T-helper 17 cell (primary cell): Measurements from ENCODE around the gene RILPL1. TPM values are rescaled to one million over a fixed set of nuclear protein-coding genes. Genes with fewer than 3 reads are reported as not detected.
"Not testable (repeated sequence)": the region's sequence is repeated elsewhere in the genome, so short reads cannot be mapped to it uniquely, and the experiment has no call there.

Experiments used
- ATAC-seq: fragments of 150-1000 bp; cut with Tn5 transposase; 2 replicates; pipeline ENCODE4 v1.10.0; 2021; ENCODE audit warnings: mild to moderate bottlenecking, moderate library complexity
- DNase-seq, 3 donors: peaks; one replicate each; pipeline versions ENCODE4 v3.0.0 to v3.0.0-alpha.2; 2020 to 2021
- H3K9me3 ChIP-seq: one replicate; pipeline ENCODE4 v1.7.0; 2013; ENCODE audit warnings: low read length, mild to moderate bottlenecking; ENCODE audit not compliant: control insufficient read depth, poor library complexity, severe bottlenecking
- H3K27ac Mint-ChIP-seq: one replicate; pipeline ENCODE4 v1.8.0; 2022; ENCODE audit warnings: mild to moderate bottlenecking, moderate library complexity, mixed read lengths
- H3K27me3 Mint-ChIP-seq: one replicate; pipeline ENCODE4 v1.8.0; 2022; ENCODE audit warnings: mixed read lengths
- H3K36me3 Mint-ChIP-seq: one replicate; pipeline ENCODE4 v1.8.0; 2022; ENCODE audit warnings: low read depth, mixed read lengths
- H3K4me1 Mint-ChIP-seq: one replicate; pipeline ENCODE4 v1.8.0; 2022; ENCODE audit warnings: mild to moderate bottlenecking, mixed read lengths
- H3K4me3 Mint-ChIP-seq: one replicate; pipeline ENCODE4 v1.8.0; 2022; ENCODE audit warnings: mild to moderate bottlenecking, moderate library complexity, mixed read lengths
- total RNA-seq, 4 donors: library from RNA in 2 of 4; stranded (reverse) in 2 of 4; gene quantifications; one replicate each; pipeline ENCODE4 v1.2.3 and lab custom pipeline; 2022 to 2026

The RILPL1 gene
- total RNA-seq, 2 donors from 2014 or later: 3.4 TPM

DNA sequence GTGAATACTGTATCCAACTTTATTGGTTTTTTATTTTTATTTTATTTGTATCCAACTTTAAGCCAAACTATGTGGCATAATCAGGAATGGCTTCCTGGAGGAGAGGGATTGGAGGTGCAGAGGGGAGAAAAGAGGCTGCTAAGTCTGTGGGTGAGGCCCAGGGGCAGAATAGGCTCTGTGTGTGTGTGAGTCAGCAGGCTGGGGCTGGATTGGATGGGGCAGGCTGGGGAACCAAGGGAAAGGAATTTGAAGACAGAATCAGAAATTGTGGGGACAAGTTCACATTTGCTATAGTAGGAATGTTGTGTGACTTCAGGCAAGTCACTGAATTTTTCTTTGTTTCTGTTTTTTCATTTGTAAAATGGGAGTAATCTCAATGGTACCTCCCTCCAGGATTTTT, 12.8 kb upstream of the RILPL1 start:
- H3K36me3 Mint-ChIP-seq: no peaks in the 10 kb centered on the region
- no peak for ATAC-seq
- no peak for DNase-seq
- no peaks in the 10 kb centered on the region for H3K4me1 Mint-ChIP-seq
- H3K9me3 ChIP-seq: no peaks in the 10 kb centered on the region
- H3K4me3 Mint-ChIP-seq: no peak overlapping the region
- no peak overlapping the region for H3K27ac Mint-ChIP-seq
- peaks cover 11% of the 10 kb centered on the region for H3K27me3 Mint-ChIP-seq

DNA sequence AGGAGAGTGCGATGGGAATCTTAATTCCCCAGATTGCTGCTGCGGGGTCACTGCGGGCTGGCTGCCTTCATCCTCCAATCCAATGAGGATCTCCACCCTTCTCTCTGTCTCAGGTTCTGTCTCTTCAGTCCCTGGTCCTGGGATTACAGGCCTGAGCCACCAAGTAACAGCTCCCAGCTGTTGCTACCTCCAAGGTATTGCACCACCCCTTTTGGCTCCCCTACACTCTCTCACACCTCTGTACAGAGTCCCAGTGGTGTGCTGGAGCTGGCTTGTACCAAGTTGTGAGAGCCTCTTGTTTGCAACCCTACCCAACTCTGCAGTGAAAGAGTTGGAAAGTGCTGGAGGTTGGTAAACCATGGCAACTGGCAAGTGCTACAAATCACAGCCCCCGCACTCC, 10.0 kb upstream of the RILPL1 start:
- no peak for DNase-seq
- no peaks in the 10 kb centered on the region for H3K9me3 ChIP-seq
- H3K4me1 Mint-ChIP-seq: no peaks in the 10 kb centered on the region
- no peak overlapping the region for H3K27ac Mint-ChIP-seq
- H3K27me3 Mint-ChIP-seq: peaks cover 5% of the 10 kb centered on the region
- ATAC-seq: no peak
- H3K36me3 Mint-ChIP-seq: no peaks in the 10 kb centered on the region
- no peak overlapping the region for H3K4me3 Mint-ChIP-seq

DNA sequence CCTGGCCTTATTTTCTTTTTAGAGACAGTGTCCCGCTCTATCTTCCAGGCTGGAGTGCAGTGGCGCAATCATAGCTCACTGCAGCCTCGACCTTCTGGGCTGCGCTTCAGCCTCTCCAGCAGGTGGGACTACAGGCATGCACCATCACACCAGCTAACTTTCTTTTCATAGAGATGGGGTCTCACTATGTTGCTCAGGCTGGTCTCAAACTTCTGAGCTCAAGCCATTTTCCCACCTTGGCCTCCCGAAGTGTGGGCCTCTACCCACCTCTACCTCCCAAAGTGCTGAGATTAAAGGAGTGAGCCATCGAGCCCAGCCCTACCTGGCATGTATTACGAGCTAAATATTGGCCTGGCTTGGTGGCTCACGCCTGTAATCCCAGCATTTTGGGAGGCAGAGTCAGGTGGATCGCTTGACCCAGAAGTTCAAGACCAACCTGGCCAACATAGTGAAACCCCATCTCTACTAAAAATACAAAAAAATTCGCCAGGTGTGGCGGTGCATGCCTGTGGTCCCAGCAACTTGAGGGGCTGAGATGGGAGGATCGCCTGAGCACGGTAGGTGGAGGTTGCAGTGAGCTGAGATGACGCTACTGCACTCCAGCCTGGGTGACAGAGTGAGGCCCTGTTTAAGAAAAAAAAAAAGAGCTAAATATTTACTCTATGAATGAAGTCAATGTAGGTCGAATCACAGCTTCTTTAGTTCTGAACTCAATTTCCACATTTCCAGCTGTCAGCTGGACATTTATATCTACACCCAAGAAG, 7.6 kb upstream of the RILPL1 start:
- ATAC-seq (no peak), DNase-seq (no peak)
- no peaks in the 10 kb centered on the region for H3K36me3 Mint-ChIP-seq
- no peak overlapping the region for H3K4me3 Mint-ChIP-seq
- H3K27ac Mint-ChIP-seq: no peak overlapping the region
- peaks cover 2% of the 10 kb centered on the region for H3K4me1 Mint-ChIP-seq
- H3K27me3 Mint-ChIP-seq: peaks cover 5% of the 10 kb centered on the region
- H3K9me3 ChIP-seq: no peaks in the 10 kb centered on the region

DNA sequence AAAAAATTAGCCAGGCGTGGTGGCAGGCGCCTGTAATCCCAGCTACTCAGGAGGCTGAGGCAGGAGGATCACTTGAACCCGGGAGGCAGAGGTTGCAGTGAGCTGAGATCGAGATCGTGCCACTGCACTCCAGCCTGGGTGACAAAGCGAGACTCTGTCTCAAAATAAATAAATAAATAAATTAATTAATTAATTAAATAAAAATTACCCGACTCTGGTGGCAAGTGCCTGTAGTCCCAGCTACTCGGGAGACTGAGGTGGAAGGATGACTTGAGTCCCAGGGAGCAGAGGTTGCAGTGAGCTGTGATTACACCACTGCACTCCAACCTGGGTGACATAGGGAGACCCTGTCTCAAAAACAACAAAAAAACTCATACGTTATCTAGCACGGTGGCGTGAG, 2.4 kb upstream of the RILPL1 start:
- not testable (repeated sequence) for ATAC-seq, H3K4me3 Mint-ChIP-seq, H3K36me3 Mint-ChIP-seq, DNase-seq, H3K27ac Mint-ChIP-seq, H3K27me3 Mint-ChIP-seq, H3K9me3 ChIP-seq
- H3K4me1 Mint-ChIP-seq: peaks cover 12% of the 10 kb centered on the region

DNA sequence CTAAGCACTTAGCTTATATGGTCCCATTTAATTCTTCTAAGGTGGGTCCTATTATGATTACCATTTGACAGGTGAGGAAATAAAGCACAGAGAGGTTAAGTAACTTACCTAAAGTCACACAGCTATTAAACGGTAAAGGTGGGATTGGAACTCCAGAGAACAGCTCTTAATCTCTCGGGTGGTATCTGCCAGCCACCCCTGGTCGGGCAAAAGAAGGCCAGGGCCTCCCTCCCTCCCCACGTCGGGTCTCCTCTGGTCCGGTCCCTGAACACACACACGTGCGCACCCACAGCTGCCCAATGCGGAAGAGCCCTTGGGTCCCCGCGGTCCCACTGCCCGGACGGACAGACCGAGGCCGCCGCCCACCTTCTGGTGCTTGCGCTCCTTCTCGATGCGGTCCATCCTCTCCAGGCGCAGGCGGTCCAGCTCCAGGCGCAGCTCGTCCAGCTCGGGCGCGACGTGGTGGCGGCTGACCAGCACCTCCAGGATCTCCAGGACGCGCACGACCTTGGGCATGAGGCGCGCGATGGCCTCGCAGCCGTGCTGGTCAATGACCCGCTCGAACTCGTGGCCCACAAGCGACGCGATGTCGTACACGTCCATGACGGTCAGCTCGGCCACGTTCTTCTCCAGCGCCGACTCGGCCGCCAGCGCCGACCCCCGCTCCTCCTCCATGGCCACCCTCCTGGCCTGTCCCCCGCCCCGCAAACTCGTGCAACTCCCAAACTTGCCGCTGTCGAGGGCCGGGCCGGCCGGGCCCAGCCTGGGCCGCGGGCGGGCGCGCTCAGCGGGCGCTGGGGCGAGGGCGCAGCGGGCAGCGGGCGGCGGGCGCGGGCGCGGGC, 490 bp downstream of the RILPL1 start:
- Mint-ChIP-seq H3K4me3 (peak overlapping the region; percentile 85), H3K27me3 (no peaks in the 10 kb centered on the region)

DNA sequence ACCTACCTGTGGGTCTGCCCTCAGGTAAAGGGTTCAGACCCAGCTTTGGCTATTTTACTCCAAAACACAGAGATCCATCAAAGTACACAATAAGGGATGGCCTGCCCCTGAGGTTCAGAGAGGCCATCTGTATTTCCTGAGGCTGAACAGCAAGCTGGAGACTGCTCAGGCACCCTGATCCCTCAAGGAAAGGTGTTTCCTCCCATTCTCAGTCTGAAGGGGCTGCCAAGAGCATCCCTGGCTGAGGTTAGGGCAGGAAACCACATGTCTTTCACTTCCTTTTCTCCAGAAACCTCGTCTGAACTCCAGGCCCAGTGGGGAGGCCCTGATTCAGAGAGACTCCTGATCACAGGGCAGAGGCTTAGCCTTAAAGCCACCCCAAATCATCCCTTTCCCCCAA, 1.5 kb downstream of the RILPL1 start:
- ATAC-seq (no peak), DNase-seq (no peak)
- Mint-ChIP-seq H3K27ac (no peak overlapping the region), H3K4me3 (peak overlapping the region; percentile 85), H3K27me3 (no peaks in the 10 kb centered on the region), H3K4me1 (peaks cover 15% of the 10 kb centered on the region), H3K36me3 (peaks cover 2% of the 10 kb centered on the region)
- no peaks in the 10 kb centered on the region for H3K9me3 ChIP-seq

More for the DNA sequence above, 490 bp downstream of the RILPL1 start:
- H3K27ac Mint-ChIP-seq: no peak overlapping the region
- H3K36me3 Mint-ChIP-seq: peaks cover 2% of the 10 kb centered on the region
- H3K4me1 Mint-ChIP-seq: peaks cover 15% of the 10 kb centered on the region
- DNase-seq (peak in 1 of 3 donors; percentile 7), ATAC-seq (peak; percentile 47)
- H3K9me3 ChIP-seq: no peaks in the 10 kb centered on the region

DNA sequence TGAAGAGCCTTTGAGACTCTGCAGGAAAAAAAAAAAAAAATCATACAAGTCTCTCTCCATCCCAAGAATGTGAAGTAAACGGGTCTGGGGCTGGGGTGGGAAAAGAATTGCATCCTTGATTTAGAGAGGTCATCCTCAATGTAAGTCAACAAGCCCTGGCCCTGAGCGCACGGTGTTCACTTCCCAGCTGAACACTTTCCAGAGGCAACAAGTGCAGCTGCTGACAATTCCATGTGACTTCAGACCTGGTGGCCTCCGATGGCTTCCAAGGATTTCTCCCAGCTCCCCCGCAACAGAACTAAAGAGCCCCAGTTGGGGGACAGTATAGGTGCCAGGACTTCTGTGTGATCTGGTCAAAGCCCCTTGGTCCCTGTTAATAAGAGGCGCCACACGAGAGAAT, 2.4 kb downstream of the RILPL1 start:
- no peak for ATAC-seq
- Mint-ChIP-seq H3K27ac (peak overlapping the region; percentile 47), H3K36me3 (peaks cover 2% of the 10 kb centered on the region), H3K4me1 (peaks cover 13% of the 10 kb centered on the region), H3K27me3 (no peaks in the 10 kb centered on the region), H3K4me3 (no peak overlapping the region)
- no peak for DNase-seq
- no peaks in the 10 kb centered on the region for H3K9me3 ChIP-seq

DNA sequence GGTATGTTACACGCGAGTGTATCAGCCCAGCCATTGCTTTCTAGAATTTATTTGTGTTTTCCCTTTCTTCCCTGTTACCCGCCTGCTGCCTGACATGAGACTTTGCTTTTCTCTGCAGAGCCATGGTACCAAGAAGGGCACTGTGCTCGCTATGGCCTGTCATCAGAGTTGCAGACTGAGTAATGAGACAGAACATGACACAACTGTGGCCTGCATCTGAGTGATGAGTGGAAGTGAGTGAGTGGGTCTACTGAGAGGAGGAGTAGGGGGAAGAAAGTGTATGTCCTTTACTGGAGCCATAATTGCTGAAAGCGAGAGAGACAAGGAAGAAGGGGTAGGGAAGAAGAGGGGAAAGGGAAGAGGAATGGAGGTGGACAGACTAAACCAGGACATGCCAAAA, 2.9 kb downstream of the RILPL1 start:
- DNase-seq: no peak
- ATAC-seq: no peak
- H3K9me3 ChIP-seq: no peaks in the 10 kb centered on the region
- Mint-ChIP-seq H3K4me1 (peaks cover 13% of the 10 kb centered on the region), H3K4me3 (no peak overlapping the region), H3K36me3 (peaks cover 2% of the 10 kb centered on the region), H3K27ac (peak overlapping the region; percentile 47), H3K27me3 (no peaks in the 10 kb centered on the region)

DNA sequence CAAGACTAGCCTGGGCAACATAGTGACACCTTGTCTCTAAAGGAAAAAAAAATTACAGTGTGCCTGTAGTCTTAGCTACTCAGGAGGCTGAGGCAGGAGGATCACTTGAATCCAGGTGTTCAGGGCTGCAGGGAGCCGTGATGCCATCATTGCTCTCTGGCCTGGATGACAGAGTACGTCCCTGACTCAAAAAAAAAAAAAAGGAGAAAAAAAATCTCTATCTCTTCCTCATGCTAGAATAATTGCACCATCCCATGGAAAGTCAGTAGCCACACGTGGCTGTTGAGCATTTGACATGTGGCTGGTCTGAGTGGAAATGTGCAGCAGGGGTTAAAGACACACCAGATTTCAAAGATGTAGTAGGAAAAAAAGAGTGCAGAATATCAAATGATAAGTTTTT, 3.8 kb downstream of the RILPL1 start:
- Mint-ChIP-seq H3K4me1 (peaks cover 13% of the 10 kb centered on the region), H3K27me3 (no peaks in the 10 kb centered on the region), H3K4me3 (no peak overlapping the region), H3K36me3 (peaks cover 2% of the 10 kb centered on the region), H3K27ac (no peak overlapping the region)
- no peaks in the 10 kb centered on the region for H3K9me3 ChIP-seq
- ATAC-seq (no peak), DNase-seq (no peak)

DNA sequence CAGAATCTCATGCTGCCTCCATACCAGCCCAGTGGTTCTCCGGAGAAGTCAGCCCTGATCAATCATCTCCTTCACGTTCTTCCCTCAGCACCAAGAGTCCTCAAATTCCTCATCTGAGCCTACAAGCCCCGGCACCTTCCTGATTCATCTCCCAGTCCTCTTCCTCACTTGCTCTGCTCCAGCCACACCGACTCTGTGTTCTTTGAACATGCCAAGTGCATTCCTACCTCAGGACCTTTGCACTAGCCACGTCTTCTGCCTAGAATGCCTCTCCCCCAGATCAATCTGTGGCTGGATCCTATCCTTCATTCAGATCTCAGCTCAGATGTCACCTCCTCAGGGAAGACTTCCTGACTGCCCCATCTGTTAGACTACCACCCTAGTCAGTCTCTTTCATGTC, 4.7 kb downstream of the RILPL1 start:
- H3K36me3 Mint-ChIP-seq: peaks cover 4% of the 10 kb centered on the region
- peak overlapping the region; percentile 61 for H3K4me3 Mint-ChIP-seq
- H3K4me1 Mint-ChIP-seq: peaks cover 13% of the 10 kb centered on the region
- no peaks in the 10 kb centered on the region for H3K27me3 Mint-ChIP-seq
- H3K27ac Mint-ChIP-seq: no peak overlapping the region
- DNase-seq: no peak
- no peak for ATAC-seq
- H3K9me3 ChIP-seq: no peaks in the 10 kb centered on the region

DNA sequence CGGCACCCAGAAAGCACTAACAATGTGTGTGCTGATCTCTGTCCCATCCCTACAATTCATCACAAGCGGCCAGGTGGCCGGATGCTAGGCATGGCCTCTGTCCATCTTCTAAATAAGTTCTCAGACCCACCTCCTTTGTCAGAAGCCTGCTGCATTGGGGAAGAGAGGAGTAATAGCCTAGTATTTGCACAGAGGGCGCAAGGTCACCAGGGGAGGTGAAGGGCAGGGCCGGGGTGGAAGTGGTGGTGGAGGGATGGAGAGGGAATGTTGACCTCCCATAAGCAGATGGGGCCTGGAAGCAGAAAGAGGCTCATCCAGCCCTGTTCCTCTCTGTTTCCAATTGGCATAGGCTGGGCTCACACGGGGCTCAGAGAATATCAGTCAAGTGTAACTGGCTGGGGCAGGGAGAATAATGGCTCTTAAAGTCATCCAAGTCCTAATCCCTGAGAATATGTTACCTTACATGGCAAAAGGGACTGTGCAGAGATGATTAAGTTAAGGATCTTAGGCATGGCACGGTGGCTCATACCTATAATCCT, 6.9 kb downstream of the RILPL1 start:
- H3K27ac Mint-ChIP-seq: no peak overlapping the region
- ATAC-seq: no peak
- no peak for DNase-seq
- H3K4me3 Mint-ChIP-seq: no peak overlapping the region
- H3K4me1 Mint-ChIP-seq: peaks cover 5% of the 10 kb centered on the region
- peaks cover 4% of the 10 kb centered on the region for H3K36me3 Mint-ChIP-seq
- H3K27me3 Mint-ChIP-seq: no peaks in the 10 kb centered on the region
- H3K9me3 ChIP-seq: no peaks in the 10 kb centered on the region

DNA sequence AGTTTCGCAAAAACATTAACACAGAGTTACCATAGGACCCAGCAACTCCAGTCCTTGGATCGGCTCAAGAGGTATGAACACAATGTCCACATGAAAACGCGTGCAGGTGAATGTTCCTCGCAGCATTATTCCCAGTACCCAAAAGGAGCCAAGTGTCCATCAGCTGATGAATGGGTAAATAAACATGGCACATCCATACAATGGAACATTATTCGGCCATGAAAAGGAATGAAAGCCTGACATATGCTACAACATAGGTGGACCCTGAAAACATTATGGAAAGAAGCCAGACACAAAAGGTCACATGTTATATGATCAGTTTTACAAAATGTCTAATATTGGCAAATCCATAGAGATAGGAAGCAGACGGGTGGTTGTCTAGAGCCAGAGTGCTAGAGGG, 9.1 kb downstream of the RILPL1 start:
- Mint-ChIP-seq H3K27me3 (no peaks in the 10 kb centered on the region), H3K36me3 (peaks cover 2% of the 10 kb centered on the region), H3K27ac (no peak overlapping the region), H3K4me3 (no peak overlapping the region), H3K4me1 (peaks cover 4% of the 10 kb centered on the region)
- DNase-seq: no peak
- no peak for ATAC-seq
- H3K9me3 ChIP-seq: no peaks in the 10 kb centered on the region

DNA sequence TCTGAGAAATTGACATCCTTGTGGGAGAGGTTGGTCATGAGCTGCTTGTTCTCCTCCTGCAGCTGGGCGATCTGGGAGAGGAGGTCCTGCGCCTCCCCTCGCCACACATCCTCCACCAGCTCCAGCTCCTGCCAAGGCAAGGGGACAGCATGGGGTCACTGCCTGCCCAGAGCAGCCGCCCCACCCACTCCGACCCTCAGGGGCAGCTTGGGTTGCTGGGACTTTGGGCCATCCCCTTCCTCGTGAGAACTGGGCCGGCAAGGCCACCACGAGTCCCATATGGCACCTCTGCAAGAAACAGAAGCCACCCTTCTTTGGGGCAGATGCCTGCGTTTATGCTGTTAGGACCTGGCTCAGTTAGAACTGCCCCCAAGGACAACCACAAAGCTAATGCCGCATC, 10.0 kb downstream of the RILPL1 start:
- Mint-ChIP-seq H3K27ac (no peak overlapping the region), H3K27me3 (no peaks in the 10 kb centered on the region)

More for the DNA sequence above, 10.0 kb downstream of the RILPL1 start:
- no peak for DNase-seq
- H3K36me3 Mint-ChIP-seq: peaks cover 2% of the 10 kb centered on the region
- no peaks in the 10 kb centered on the region for H3K9me3 ChIP-seq
- no peak for ATAC-seq
- no peak overlapping the region for H3K4me3 Mint-ChIP-seq
- peaks cover 4% of the 10 kb centered on the region for H3K4me1 Mint-ChIP-seq
